C4-2B (cell line): ENCODE data around the gene IFIT1B.
"Not testable (repeated sequence)": the region's sequence is repeated elsewhere in the genome, so short reads cannot be mapped to it uniquely, and the experiment has no call there.

Source experiments
- CTCF ChIP-seq: fragments of 450-650 bp; conservative IDR thresholded peaks from 2 replicates; pipeline ENCODE4 v1.5.1; 2017; ENCODE audit warnings: mild to moderate bottlenecking
- ZFX ChIP-seq: fragments of 450-650 bp; IDR thresholded peaks from 2 replicates; pipeline ENCODE4 v1.6.1; 2017

GRCh38 chr10:89330014-89330413, 47.8 kb upstream of the IFIT1B start:
- TF ChIP-seq CTCF, ZFX: not testable (repeated sequence)
